Progenitor cell of endocrine pancreas (in vitro differentiated cells): ENCODE results near the gene USP11. TPM values are rescaled to one million over a fixed set of nuclear protein-coding genes. Genes with fewer than 3 reads are reported as not detected.
A peak's percentile ranks its signal among the peaks of the same experiment; 100 is the strongest.

Experiments
- DNase-seq: peaks from one replicate; pipeline ENCODE4 v3.0.0; 2021; ENCODE audit warnings: low spot score; ENCODE audit not compliant: unreplicated experiment
- H3K27ac Mint-ChIP-seq: 2 replicates; pipeline ENCODE4 v1.8.0; 2021; ENCODE audit warnings: mild to moderate bottlenecking, moderate library complexity, mixed read lengths
- H3K27me3 Mint-ChIP-seq: 2 replicates; pipeline ENCODE4 v1.8.0; 2021; ENCODE audit warnings: mixed read lengths
- H3K36me3 Mint-ChIP-seq: 2 replicates; pipeline ENCODE4 v1.8.0; 2022; ENCODE audit warnings: mixed read lengths; ENCODE audit not compliant: insufficient read depth
- H3K4me1 Mint-ChIP-seq: 2 replicates; pipeline ENCODE4 v1.8.0; 2021; ENCODE audit warnings: low read depth, mixed read lengths
- H3K4me3 Mint-ChIP-seq: 2 replicates; pipeline ENCODE4 v1.8.0; 2021; ENCODE audit warnings: low read depth, mild to moderate bottlenecking, moderate library complexity, mixed read lengths
- H3K9me3 Mint-ChIP-seq: 2 replicates; pipeline ENCODE4 v1.8.0; 2021; ENCODE audit warnings: low read depth, mixed read lengths
- total RNA-seq: library from RNA; stranded (reverse); gene quantifications from 2 replicates; pipeline ENCODE4 v1.2.1, GENCODE V29; 2021
- TF ChIP-seq, protein P1 (sequence below): fragments of 200-600 bp; sonication (generic); IDR thresholded peaks from one replicate; pipeline ENCODE4 v1.5.0; 2021; ENCODE audit warnings: antibody characterized with exemption, mild to moderate bottlenecking; ENCODE audit not compliant: unreplicated experiment

The USP11 gene
- total RNA-seq, 1 donor from 2014 or later: 267 TPM

DNA sequence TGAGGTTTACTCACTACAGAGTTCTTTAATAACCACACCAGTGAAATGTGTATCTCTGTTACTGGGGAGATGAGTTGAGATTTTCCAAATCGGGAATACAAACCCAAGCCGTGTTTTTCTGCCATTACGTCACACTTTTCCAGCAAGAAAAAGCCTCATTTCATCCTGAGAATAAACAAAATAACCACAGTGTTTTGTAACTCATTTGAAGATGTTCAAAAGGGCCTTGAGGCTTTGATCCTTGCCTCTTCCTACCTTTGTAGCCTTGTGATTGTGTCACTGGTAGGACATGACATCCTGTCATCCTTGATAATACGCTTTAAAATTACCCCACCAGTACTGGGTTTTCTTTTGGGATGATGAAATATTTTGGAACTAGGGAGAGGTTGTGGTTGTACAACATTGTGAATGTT is 2.9 kb downstream of the USP11 start:
- no peak for DNase-seq
- Mint-ChIP-seq H3K27me3 (no peaks in the 10 kb centered on the region), H3K4me1 (peaks cover 24% of the 10 kb centered on the region), H3K27ac (peak overlapping the region; percentile 90), H3K9me3 (no peaks in the 10 kb centered on the region), H3K4me3 (peak overlapping the region; percentile 53), H3K36me3 (peaks cover 11% of the 10 kb centered on the region)
- TF ChIP-seq, protein P1, sequence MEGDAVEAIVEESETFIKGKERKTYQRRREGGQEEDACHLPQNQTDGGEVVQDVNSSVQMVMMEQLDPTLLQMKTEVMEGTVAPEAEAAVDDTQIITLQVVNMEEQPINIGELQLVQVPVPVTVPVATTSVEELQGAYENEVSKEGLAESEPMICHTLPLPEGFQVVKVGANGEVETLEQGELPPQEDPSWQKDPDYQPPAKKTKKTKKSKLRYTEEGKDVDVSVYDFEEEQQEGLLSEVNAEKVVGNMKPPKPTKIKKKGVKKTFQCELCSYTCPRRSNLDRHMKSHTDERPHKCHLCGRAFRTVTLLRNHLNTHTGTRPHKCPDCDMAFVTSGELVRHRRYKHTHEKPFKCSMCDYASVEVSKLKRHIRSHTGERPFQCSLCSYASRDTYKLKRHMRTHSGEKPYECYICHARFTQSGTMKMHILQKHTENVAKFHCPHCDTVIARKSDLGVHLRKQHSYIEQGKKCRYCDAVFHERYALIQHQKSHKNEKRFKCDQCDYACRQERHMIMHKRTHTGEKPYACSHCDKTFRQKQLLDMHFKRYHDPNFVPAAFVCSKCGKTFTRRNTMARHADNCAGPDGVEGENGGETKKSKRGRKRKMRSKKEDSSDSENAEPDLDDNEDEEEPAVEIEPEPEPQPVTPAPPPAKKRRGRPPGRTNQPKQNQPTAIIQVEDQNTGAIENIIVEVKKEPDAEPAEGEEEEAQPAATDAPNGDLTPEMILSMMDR: no peak

DNA sequence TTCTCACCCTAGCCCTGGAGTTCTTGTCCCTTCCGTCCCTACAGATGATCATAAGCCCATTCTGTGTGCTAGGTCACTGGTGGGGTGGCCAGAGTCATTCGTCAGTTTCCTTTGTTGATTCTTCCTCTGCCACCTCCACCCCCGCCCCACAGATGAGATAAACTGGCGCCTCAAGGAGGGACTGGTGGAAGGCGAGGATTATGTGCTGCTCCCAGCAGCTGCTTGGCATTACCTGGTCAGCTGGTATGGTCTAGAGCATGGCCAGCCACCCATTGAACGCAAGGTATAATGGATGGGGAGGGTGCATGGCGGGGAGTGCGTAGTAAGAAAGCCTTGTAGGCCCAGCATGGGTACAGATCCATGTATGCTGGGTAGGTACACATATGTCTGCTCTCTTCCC is 6.4 kb downstream of the USP11 start:
- H3K9me3 Mint-ChIP-seq: no peaks in the 10 kb centered on the region
- peaks cover 22% of the 10 kb centered on the region for H3K4me1 Mint-ChIP-seq
- TF ChIP-seq, protein P1: no peak
- no peak overlapping the region for H3K4me3 Mint-ChIP-seq
- no peak overlapping the region for H3K27ac Mint-ChIP-seq
- DNase-seq: no peak
- H3K36me3 Mint-ChIP-seq: peaks cover 33% of the 10 kb centered on the region
- no peaks in the 10 kb centered on the region for H3K27me3 Mint-ChIP-seq

DNA sequence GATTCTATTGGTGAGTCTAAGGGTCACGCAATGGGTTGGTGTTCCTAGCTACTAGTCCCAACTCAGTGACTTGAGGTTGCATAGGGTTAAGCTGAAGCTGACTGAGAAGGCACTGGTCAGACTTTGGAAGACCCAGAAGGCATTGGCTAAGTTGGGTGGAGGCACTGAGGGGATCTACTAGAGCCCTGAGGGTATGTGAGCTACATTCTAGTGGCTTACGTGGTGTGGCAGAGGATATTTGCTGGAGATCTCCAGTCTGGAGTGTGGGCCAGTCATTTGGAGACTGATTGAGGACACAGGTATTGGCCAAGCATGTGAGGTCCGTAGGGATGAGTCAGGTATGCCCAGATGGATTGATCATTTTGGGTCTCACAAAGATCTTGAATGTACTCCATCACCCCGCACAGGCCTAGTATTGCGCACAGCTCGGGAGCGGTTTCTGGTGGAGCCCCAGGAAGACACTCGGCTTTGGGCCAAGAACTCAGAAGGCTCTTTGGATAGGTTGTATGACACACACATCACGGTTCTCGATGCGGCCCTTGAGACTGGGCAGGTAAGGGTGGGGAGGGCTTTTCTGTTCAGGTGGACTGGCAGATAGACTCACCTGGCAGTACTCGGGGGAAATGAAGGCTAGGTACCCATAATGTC is 7.2 kb downstream of the USP11 start:
- peaks cover 22% of the 10 kb centered on the region for H3K4me1 Mint-ChIP-seq
- H3K36me3 Mint-ChIP-seq: peaks cover 38% of the 10 kb centered on the region
- no peaks in the 10 kb centered on the region for H3K27me3 Mint-ChIP-seq
- DNase-seq: no peak
- TF ChIP-seq, protein P1: no peak
- no peak overlapping the region for H3K4me3 Mint-ChIP-seq
- H3K27ac Mint-ChIP-seq: no peak overlapping the region
- H3K9me3 Mint-ChIP-seq: no peaks in the 10 kb centered on the region

DNA sequence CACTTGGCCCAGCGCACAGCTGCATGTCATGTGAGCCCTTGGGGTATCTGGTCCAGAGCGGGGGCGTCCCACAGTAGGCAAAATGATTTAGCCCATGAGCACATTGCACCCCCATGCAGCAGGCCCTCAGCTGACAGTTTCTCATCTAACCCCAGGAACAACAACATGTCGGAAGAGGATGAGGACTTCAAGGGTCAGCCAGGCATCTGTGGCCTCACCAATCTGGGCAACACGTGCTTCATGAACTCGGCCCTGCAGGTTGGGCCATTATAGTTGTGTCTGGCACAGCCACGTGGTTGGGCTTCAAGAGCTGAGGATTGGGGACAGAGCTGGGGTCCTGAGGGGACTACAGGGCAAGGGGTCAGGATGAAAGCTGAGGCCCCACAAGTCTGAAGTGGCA is 7.8 kb downstream of the USP11 start:
- peaks cover 17% of the 10 kb centered on the region for H3K4me1 Mint-ChIP-seq
- TF ChIP-seq, protein P1: no peak
- no peak overlapping the region for H3K4me3 Mint-ChIP-seq
- H3K9me3 Mint-ChIP-seq: no peaks in the 10 kb centered on the region
- DNase-seq: no peak
- no peak overlapping the region for H3K27ac Mint-ChIP-seq
- H3K27me3 Mint-ChIP-seq: no peaks in the 10 kb centered on the region
- H3K36me3 Mint-ChIP-seq: peaks cover 40% of the 10 kb centered on the region

DNA sequence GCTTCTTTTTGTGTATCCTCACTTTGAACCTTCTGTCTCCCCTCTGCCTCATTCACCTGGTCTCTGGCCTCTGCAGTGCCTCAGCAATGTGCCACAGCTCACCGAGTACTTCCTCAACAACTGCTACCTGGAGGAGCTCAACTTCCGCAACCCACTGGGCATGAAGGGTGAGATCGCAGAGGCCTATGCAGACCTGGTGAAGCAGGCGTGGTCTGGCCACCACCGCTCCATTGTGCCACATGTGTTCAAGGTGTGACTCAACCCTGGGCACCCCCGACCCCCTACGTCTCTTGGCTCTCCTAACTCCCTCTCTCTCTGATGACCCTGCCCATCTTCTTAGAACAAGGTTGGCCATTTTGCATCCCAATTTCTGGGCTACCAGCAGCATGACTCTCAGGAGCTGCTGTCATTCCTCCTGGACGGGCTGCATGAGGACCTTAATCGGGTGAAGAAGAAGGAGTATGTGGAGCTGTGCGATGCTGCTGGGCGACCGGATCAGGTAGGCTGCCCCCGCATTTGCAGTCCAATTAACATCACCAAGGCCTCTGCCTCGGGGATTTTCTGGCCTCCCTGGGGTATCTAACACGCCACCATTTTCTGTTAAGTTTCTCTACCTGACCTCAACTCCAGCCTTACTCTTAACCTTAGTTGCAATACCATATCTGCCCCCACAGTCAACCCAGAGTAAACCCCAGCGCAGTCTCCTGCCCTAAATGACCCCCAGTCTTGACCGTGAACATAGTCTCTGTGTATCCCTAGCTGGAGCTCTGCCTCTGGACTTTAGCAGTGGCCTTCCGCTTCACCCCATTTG is 8.6 kb downstream of the USP11 start:
- Mint-ChIP-seq H3K4me1 (peaks cover 12% of the 10 kb centered on the region), H3K36me3 (peaks cover 48% of the 10 kb centered on the region), H3K27ac (no peak overlapping the region), H3K4me3 (no peak overlapping the region), H3K27me3 (no peaks in the 10 kb centered on the region), H3K9me3 (no peaks in the 10 kb centered on the region)
- TF ChIP-seq, protein P1: no peak
- no peak for DNase-seq
